RCC 7860 (cell line): ENCODE results near the gene REG3A.

Experiments
- DNase-seq: peaks from one replicate; pipeline ENCODE4 v3.0.0-alpha.2; 2015; ENCODE audit warnings: low spot score
- FAIRE-seq: peaks from 2 replicates; lab custom pipeline; 2012; peaks lifted over from hg19 to GRCh38; lab: Jason Lieb, UNC

The REG3A gene

GRCh38 chr2:79159653-79160052 is at the start of gene REG3A:
REG3A (minus strand) TSS chr2:79159753; CDS start chr2:79159405, 348 bp downstream.
- FAIRE-seq (no peak), DNase-seq (no peak)

GRCh38 chr2:79200762-79201161 is 41.2 kb upstream of the REG3A start:
- no peak for DNase-seq
- FAIRE-seq: no peak

GRCh38 chr2:79191816-79192215 is 32.3 kb upstream of the REG3A start:
- FAIRE-seq (no peak), DNase-seq (no peak)

GRCh38 chr2:79191081-79191480 is 31.5 kb upstream of the REG3A start:
- FAIRE-seq: no peak

GRCh38 chr2:79189465-79189864 is 29.9 kb upstream of the REG3A start:
- DNase-seq: no peak
- FAIRE-seq: no peak

More at GRCh38 chr2:79191081-79191480, 31.5 kb upstream of the REG3A start:
- no peak for DNase-seq

GRCh38 chr2:79181617-79182016 is 22.1 kb upstream of the REG3A start:
- DNase-seq (no peak), FAIRE-seq (no peak)

- no peak for FAIRE-seq
- DNase-seq: no peak
Measured at GRCh38 chr2:79180092-79180491, 20.5 kb upstream of the REG3A start.

- no peak for DNase-seq
- FAIRE-seq: no peak
Measured at GRCh38 chr2:79179036-79179435, 19.5 kb upstream of the REG3A start.

- DNase-seq (no peak), FAIRE-seq (no peak)
Measured at GRCh38 chr2:79178076-79178674, 18.6 kb upstream of the REG3A start.

- no peak for DNase-seq
- FAIRE-seq: no peak
Measured at GRCh38 chr2:79171348-79171958, 11.9 kb upstream of the REG3A start.

- no peak for DNase-seq
- peak; percentile 89 for FAIRE-seq
Measured at GRCh38 chr2:79162801-79163200, 3.2 kb upstream of the REG3A start.

- FAIRE-seq: no peak
- DNase-seq: no peak
Measured at GRCh38 chr2:79162132-79162531, 2.6 kb upstream of the REG3A start.

- FAIRE-seq (no peak), DNase-seq (no peak)
Measured at GRCh38 chr2:79159030-79159429, 523 bp downstream of the REG3A start.

- no peak for FAIRE-seq
- no peak for DNase-seq
Measured at GRCh38 chr2:79155826-79156476, 3.6 kb downstream of the REG3A start.

GRCh38 chr2:79139423-79139822 is 20.1 kb downstream of the REG3A start:
- FAIRE-seq: no peak
- DNase-seq: no peak

GRCh38 chr2:79138385-79138784 is 21.2 kb downstream of the REG3A start:
- DNase-seq: no peak
- FAIRE-seq: no peak

GRCh38 chr2:79131687-79132086 is 27.9 kb downstream of the REG3A start:
- DNase-seq (no peak), FAIRE-seq (no peak)

GRCh38 chr2:79129804-79130203 is 29.7 kb downstream of the REG3A start:
- FAIRE-seq: no peak

GRCh38 chr2:79129260-79129659 is 30.3 kb downstream of the REG3A start:
- FAIRE-seq (no peak), DNase-seq (no peak)

More at GRCh38 chr2:79129804-79130203, 29.7 kb downstream of the REG3A start:
- no peak for DNase-seq

- FAIRE-seq: no peak
- DNase-seq: no peak
Measured at GRCh38 chr2:79128406-79128805, 31.1 kb downstream of the REG3A start.

- DNase-seq (no peak), FAIRE-seq (no peak)
Measured at GRCh38 chr2:79125721-79125985, 33.9 kb downstream of the REG3A start.

GRCh38 chr2:79124907-79125720 is 34.4 kb downstream of the REG3A start:
- no peak for FAIRE-seq
- DNase-seq: no peak
